Activated T-helper 2 cell treated with anti-CD3 and anti-CD28 coated beads, Interferon-gamma antibody, Interleukin-2, Interleukin-4, amounts not matched to agents 10 μg/mL and 5 μg/mL and 100 μg/mL, durations not matched to agents 14 hours and 24 hours and 36 hours (primary cell): Measurements from ENCODE around the gene RACGAP1. TPM values are rescaled to one million over a fixed set of nuclear protein-coding genes. Genes with fewer than 3 reads are reported as not detected.

Experiments used
- DNase-seq: peaks from one replicate; pipeline ENCODE4 v3.0.0; 2021; ENCODE audit warnings: low spot score
- H3K27ac Mint-ChIP-seq: one replicate; pipeline ENCODE4 v1.8.0; 2021; ENCODE audit warnings: mixed read lengths
- H3K27me3 Mint-ChIP-seq: one replicate; pipeline ENCODE4 v1.8.0; 2021; ENCODE audit warnings: low read depth, mixed read lengths
- H3K36me3 Mint-ChIP-seq: one replicate; pipeline ENCODE4 v1.8.0; 2021; ENCODE audit warnings: low read depth, mixed read lengths
- H3K4me1 Mint-ChIP-seq: one replicate; pipeline ENCODE4 v1.8.0; 2021; ENCODE audit warnings: low read depth, mixed read lengths
- H3K4me3 Mint-ChIP-seq: one replicate; pipeline ENCODE4 v1.8.0; 2021; ENCODE audit warnings: low read depth, mild to moderate bottlenecking, moderate library complexity, mixed read lengths
- H3K9me3 Mint-ChIP-seq: one replicate; pipeline ENCODE4 v1.8.0; 2021; ENCODE audit warnings: mixed read lengths
- intact Hi-C: fragments of 100-400 bp; cut with micrococcal nuclease; formaldehyde crosslinking; loops from one replicate; pipeline ENCODE4 v1.15.1; 2023
- total RNA-seq: library from RNA; stranded (reverse); gene quantifications from 2 replicates; pipeline ENCODE4 v1.2.3, GENCODE V29; 2022

The RACGAP1 gene, protein sequence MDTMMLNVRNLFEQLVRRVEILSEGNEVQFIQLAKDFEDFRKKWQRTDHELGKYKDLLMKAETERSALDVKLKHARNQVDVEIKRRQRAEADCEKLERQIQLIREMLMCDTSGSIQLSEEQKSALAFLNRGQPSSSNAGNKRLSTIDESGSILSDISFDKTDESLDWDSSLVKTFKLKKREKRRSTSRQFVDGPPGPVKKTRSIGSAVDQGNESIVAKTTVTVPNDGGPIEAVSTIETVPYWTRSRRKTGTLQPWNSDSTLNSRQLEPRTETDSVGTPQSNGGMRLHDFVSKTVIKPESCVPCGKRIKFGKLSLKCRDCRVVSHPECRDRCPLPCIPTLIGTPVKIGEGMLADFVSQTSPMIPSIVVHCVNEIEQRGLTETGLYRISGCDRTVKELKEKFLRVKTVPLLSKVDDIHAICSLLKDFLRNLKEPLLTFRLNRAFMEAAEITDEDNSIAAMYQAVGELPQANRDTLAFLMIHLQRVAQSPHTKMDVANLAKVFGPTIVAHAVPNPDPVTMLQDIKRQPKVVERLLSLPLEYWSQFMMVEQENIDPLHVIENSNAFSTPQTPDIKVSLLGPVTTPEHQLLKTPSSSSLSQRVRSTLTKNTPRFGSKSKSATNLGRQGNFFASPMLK
- total RNA-seq, result 77.8 and 82.8 TPM in 2 replicates

- Mint-ChIP-seq H3K9me3 (peaks cover 3% of the 10 kb centered on the region), H3K36me3 (peaks cover 26% of the 10 kb centered on the region), H3K4me1 (peaks cover 30% of the 10 kb centered on the region), H3K27me3 (no peaks in the 10 kb centered on the region), H3K4me3 (peak within 1 kb of the TSS; percentile 99), H3K27ac (peak within 1 kb of the TSS; percentile 98)
- peak; percentile 96 for DNase-seq
- intact Hi-C loops, result loop anchor here (1.0 kb wide), 1 partner anchor 18 kb away; no protein-coding TSS in a partner anchor
These were observed at the start of gene RACGAP1 for GRCh38 chr12:50025187-50026059. RACGAP1 (minus strand) TSS chr12:50025494; CDS start chr12:50016715, 8,779 bp downstream.

GRCh38 chr12:50073712-50074111 is 48.4 kb upstream of the RACGAP1 start:
- Mint-ChIP-seq H3K27ac (no peak overlapping the region), H3K4me3 (no peak overlapping the region)
- intact Hi-C loops, result no loop called here

GRCh38 chr12:50073206-50073605 is 47.9 kb upstream of the RACGAP1 start:
- intact Hi-C loops, result no loop called here
- no peak overlapping the region for H3K4me3 Mint-ChIP-seq
- no peak for DNase-seq
- H3K27ac Mint-ChIP-seq, result no peak overlapping the region
- no peaks in the 10 kb centered on the region for H3K9me3 Mint-ChIP-seq
- no peaks in the 10 kb centered on the region for H3K36me3 Mint-ChIP-seq
- peaks cover 8% of the 10 kb centered on the region for H3K4me1 Mint-ChIP-seq
- H3K27me3 Mint-ChIP-seq, result no peaks in the 10 kb centered on the region

More at GRCh38 chr12:50073712-50074111, 48.4 kb upstream of the RACGAP1 start:
- no peak for DNase-seq
- H3K27me3 Mint-ChIP-seq, result no peaks in the 10 kb centered on the region
- peaks cover 8% of the 10 kb centered on the region for H3K4me1 Mint-ChIP-seq
- H3K9me3 Mint-ChIP-seq, result no peaks in the 10 kb centered on the region
- H3K36me3 Mint-ChIP-seq, result no peaks in the 10 kb centered on the region

DNA sequence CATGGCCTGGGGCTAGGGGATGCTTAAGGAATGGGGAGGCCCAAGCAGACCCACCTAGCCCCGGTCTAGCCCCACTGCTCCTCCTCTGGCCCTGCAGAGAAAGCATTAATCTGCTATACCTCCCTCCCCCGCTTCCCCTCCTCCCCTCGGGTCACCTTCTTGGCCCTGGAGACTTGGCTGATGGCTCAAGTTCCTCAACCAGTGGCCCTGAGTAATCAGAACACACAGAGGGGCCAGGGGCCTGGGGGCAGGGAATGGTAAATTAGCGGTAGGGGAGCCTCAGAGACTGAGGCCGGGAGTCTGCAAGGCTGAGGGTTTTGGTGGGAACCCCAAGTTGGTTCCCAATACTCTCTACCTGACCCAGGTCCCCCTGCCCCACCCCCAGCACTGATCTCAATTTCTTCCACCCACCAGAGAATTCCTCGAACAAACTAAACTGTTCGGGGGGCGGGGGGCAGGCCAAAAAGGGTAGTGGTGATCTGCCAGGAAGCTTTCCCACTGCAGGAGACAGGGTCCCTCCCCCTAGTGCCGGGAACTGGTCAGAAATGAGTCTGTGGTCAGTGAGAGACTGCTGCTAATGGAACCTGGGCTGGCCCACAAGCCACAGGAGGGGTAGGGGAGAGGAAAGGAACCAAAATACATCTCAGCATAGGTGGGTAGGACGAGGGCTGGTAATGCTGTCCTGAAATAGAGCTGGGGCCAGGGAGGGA is 47.1 kb upstream of the RACGAP1 start:
- DNase-seq, result no peak
- Mint-ChIP-seq H3K4me1 (peaks cover 8% of the 10 kb centered on the region), H3K4me3 (no peak overlapping the region), H3K27me3 (no peaks in the 10 kb centered on the region), H3K36me3 (no peaks in the 10 kb centered on the region), H3K9me3 (no peaks in the 10 kb centered on the region), H3K27ac (no peak overlapping the region)
- intact Hi-C loops, result no loop called here

DNA sequence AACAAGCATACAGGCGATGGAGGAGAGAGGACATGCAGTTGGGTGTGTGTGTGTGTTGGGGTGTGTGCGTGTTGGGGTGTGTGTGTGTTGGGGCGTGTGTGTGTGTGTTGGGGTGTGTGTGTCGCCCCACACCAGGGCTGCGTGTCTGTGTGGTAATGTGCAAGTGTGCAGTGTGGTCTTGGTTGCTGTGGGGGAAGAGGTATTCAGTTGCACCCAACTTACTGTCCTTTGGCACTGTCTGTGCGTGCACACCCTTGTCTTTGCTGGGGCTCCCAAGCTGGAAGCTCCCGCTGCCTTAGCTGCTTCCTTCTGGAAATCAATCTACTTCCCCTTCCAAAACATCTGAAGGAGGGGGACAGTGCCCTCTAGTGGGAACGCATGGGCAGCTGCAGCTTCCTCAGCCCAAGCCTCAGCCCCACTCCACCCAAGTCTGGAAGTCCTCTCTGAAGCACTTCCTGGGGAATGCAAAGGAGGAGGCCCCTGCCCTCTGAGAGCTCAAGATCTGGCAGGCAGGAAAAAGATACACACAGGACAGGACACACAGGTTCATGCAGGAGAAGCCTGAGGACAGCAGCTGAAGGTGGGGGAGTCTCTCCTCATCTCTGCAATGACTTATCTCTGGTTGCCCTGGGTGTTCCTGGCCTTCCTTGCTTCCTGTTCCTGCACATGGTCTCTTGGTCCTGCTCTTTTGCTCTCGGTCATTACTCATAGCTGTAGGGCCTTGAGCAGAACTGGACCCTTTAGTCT is 45.2 kb upstream of the RACGAP1 start:
- H3K9me3 Mint-ChIP-seq, result no peaks in the 10 kb centered on the region
- intact Hi-C loops, result loop anchor here (1.0 kb wide), 2 partner anchors 31 to 103 kb away; no protein-coding TSS in a partner anchor
- no peaks in the 10 kb centered on the region for H3K36me3 Mint-ChIP-seq
- H3K4me1 Mint-ChIP-seq, result peaks cover 6% of the 10 kb centered on the region
- no peak overlapping the region for H3K4me3 Mint-ChIP-seq
- no peaks in the 10 kb centered on the region for H3K27me3 Mint-ChIP-seq
- peak; percentile 51 for DNase-seq
- H3K27ac Mint-ChIP-seq, result no peak overlapping the region

- no peaks in the 10 kb centered on the region for H3K36me3 Mint-ChIP-seq
- no peaks in the 10 kb centered on the region for H3K9me3 Mint-ChIP-seq
- intact Hi-C loops, result no loop called here
- H3K27me3 Mint-ChIP-seq, result no peaks in the 10 kb centered on the region
- H3K4me1 Mint-ChIP-seq, result peaks cover 6% of the 10 kb centered on the region
- H3K4me3 Mint-ChIP-seq, result no peak overlapping the region
- DNase-seq, result no peak
- no peak overlapping the region for H3K27ac Mint-ChIP-seq
These were observed 44.2 kb upstream of the RACGAP1 start for GRCh38 chr12:50069539-50069938.

- intact Hi-C loops, result no loop called here
- Mint-ChIP-seq H3K27me3 (no peaks in the 10 kb centered on the region), H3K9me3 (no peaks in the 10 kb centered on the region), H3K4me1 (peaks cover 6% of the 10 kb centered on the region), H3K36me3 (no peaks in the 10 kb centered on the region), H3K27ac (no peak overlapping the region), H3K4me3 (no peak overlapping the region)
- DNase-seq, result no peak
These were observed 43.8 kb upstream of the RACGAP1 start for GRCh38 chr12:50069069-50069468.

DNA sequence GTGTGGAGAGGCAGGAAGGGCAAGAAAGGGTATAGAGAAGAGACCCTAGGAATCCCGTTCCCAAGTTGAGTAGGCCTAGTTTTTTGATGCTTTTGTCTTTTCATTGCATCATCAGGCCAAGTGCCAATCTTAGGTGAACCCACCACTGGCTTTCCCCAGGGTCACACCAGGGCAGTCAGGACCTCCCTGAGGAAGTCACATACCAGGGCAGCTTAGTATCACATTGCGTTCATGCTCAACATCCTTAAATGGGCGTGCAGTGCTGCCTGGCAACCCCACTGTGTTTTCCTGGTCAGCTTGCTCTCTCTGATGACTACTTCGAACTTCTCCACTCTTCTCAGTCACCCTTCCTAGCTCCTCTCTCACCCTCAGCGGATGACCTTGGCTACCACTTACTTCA is 41.1 kb upstream of the RACGAP1 start:
- Mint-ChIP-seq H3K4me3 (no peak overlapping the region), H3K4me1 (peaks cover 8% of the 10 kb centered on the region), H3K27me3 (peaks cover 1% of the 10 kb centered on the region), H3K36me3 (peaks cover 5% of the 10 kb centered on the region), H3K9me3 (no peaks in the 10 kb centered on the region), H3K27ac (no peak overlapping the region)
- DNase-seq, result no peak
- intact Hi-C loops, result no loop called here

DNA sequence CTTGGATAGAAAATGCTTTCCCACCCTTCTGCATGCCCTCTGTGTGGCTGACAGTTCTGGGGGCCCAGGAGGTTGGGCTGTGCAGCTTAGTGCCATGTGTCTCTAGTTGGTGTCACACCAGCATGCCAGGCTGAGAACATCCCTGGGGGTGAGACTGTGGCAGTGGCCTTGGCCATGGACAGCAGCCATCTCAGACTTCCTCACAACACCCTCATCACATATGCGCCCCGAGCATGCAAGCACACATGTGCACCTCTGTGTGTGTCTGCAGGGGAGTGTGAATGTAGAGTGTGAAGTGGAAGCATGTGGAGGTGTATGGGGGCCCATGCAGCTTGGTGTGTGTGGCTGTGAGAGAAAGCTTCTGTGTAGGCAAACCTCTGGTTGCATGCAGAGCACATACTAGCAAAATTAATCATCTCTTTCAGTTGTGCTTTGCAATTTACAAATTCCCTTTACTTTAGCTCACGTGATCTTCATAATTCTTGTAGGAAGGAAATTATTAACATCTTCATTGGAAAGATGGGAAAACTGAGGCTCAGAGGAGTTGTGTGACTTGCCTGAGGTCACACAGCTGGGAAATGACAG is 40.5 kb upstream of the RACGAP1 start:
- no peak for DNase-seq
- H3K27ac Mint-ChIP-seq, result no peak overlapping the region
- no peaks in the 10 kb centered on the region for H3K9me3 Mint-ChIP-seq
- H3K4me3 Mint-ChIP-seq, result no peak overlapping the region
- H3K4me1 Mint-ChIP-seq, result peaks cover 9% of the 10 kb centered on the region
- H3K36me3 Mint-ChIP-seq, result peaks cover 11% of the 10 kb centered on the region
- intact Hi-C loops, result no loop called here
- H3K27me3 Mint-ChIP-seq, result peaks cover 1% of the 10 kb centered on the region

DNA sequence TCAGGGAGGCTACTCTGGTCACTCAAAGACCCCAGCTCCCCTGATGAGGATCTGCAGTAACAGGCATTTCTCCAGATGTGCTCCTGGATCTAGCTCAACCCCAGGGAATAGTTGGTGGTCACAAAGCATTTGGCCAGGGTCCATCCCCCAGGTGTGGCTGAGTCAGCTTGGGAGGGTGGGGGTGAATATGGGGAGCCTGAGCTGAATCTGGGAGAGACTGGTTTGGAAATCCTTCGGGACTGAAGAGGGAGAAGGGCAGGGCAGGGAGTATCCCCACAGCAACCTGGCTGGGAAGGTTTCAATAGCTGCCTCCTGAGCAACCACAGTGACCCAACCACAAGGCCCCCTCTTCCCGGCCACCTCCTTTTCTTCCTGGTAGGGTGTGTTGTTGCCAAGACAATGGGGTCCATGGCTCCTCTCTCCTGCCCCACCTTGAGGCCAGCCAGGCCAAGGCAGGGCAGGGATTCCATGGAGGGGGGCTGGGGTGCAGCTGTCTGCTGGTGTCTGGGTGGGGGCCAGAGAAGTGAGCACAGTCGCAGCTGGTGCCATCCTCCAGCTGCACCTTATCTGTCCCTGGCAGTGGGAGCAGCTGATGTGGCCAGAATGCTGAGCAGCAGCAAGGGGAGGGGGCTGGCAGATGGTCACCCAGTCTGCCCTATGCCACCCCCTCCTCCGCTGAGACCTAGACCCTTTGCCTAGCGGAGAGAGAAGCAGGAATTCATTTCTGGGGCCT is 37.6 kb upstream of the RACGAP1 start:
- no peak overlapping the region for H3K4me3 Mint-ChIP-seq
- no peak for DNase-seq
- no peak overlapping the region for H3K27ac Mint-ChIP-seq

More for the DNA sequence above, 37.6 kb upstream of the RACGAP1 start:
- Mint-ChIP-seq H3K27me3 (peaks cover 1% of the 10 kb centered on the region), H3K9me3 (no peaks in the 10 kb centered on the region), H3K36me3 (peaks cover 19% of the 10 kb centered on the region), H3K4me1 (peaks cover 19% of the 10 kb centered on the region)
- intact Hi-C loops, result no loop called here
